Glutamatergic neuron (in vitro differentiated cells): Measurements from ENCODE around the gene UPK3A. TPM values are rescaled to one million over a fixed set of nuclear protein-coding genes. Genes with fewer than 3 reads are reported as not detected.

Source experiments
- DNase-seq: peaks from one replicate; pipeline ENCODE4 v3.0.0; 2022
- H3K27ac Mint-ChIP-seq: one replicate; pipeline ENCODE4 v1.8.0; 2020; ENCODE audit warnings: mild to moderate bottlenecking, mixed read lengths, inconsistent platforms; ENCODE audit not compliant: unreplicated experiment
- H3K27me3 Mint-ChIP-seq: one replicate; pipeline ENCODE4 v1.8.0; 2020; ENCODE audit warnings: mild to moderate bottlenecking, moderate library complexity, mixed read lengths, inconsistent platforms; ENCODE audit not compliant: unreplicated experiment
- H3K36me3 Mint-ChIP-seq: one replicate; pipeline ENCODE4 v1.8.0; 2020; ENCODE audit warnings: mild to moderate bottlenecking, mixed read lengths, inconsistent platforms; ENCODE audit not compliant: unreplicated experiment
- H3K4me1 Mint-ChIP-seq: one replicate; pipeline ENCODE4 v1.8.0; 2020; ENCODE audit warnings: mild to moderate bottlenecking, low read depth, mixed read lengths, inconsistent platforms; ENCODE audit not compliant: unreplicated experiment
- H3K4me3 Mint-ChIP-seq: one replicate; pipeline ENCODE4 v1.8.0; 2020; ENCODE audit warnings: mild to moderate bottlenecking, mixed read lengths, inconsistent platforms; ENCODE audit not compliant: unreplicated experiment
- H3K9me3 Mint-ChIP-seq: one replicate; pipeline ENCODE4 v1.8.0; 2020; ENCODE audit warnings: mild to moderate bottlenecking, moderate library complexity, mixed read lengths, inconsistent platforms; ENCODE audit not compliant: unreplicated experiment
- CTCF ChIP-seq: fragments of 200-600 bp; sonication (generic); IDR thresholded peaks from one replicate; pipeline ENCODE4 v1.5.0; 2021; ENCODE audit not compliant: partially characterized antibody, unreplicated experiment
- total RNA-seq: library from RNA; stranded (reverse); fragmentation: NEBNext Ultra II Directional; extraction: Animal tissue kit (Norgen Biotek cat#: 25700); gene quantifications from one replicate; pipeline ENCODE4 v1.2.1, GENCODE V29; 2021; ENCODE audit not compliant: unreplicated experiment

UPK3A gene
- total RNA-seq, 1 donor from 2014 or later = not detected

- H3K36me3 Mint-ChIP-seq = no peaks in the 10 kb centered on the region
- peaks cover 2% of the 10 kb centered on the region for H3K4me1 Mint-ChIP-seq
- H3K4me3 Mint-ChIP-seq = no peak overlapping the region
- no peak for DNase-seq
- TF ChIP-seq CTCF = no peak
- no peak overlapping the region for H3K27ac Mint-ChIP-seq
- peaks cover 4% of the 10 kb centered on the region for H3K9me3 Mint-ChIP-seq
- no peaks in the 10 kb centered on the region for H3K27me3 Mint-ChIP-seq
Measured at GRCh38 chr22:45305456-45306075, 20.8 kb downstream of the UPK3A start.

GRCh38 chr22:45306139-45306538 is 21.4 kb downstream of the UPK3A start:
- H3K4me1 Mint-ChIP-seq = peaks cover 7% of the 10 kb centered on the region
- no peak for DNase-seq
- H3K36me3 Mint-ChIP-seq = no peaks in the 10 kb centered on the region
- no peak overlapping the region for H3K27ac Mint-ChIP-seq
- no peak for TF ChIP-seq CTCF
- H3K9me3 Mint-ChIP-seq = peaks cover 9% of the 10 kb centered on the region
- peaks cover 3% of the 10 kb centered on the region for H3K27me3 Mint-ChIP-seq
- H3K4me3 Mint-ChIP-seq = no peak overlapping the region

- no peak for TF ChIP-seq CTCF
- Mint-ChIP-seq H3K9me3 (peaks cover 10% of the 10 kb centered on the region), H3K4me1 (peaks cover 7% of the 10 kb centered on the region), H3K27ac (peak overlapping the region; percentile 54), H3K27me3 (peaks cover 3% of the 10 kb centered on the region), H3K4me3 (peak overlapping the region; percentile 67), H3K36me3 (no peaks in the 10 kb centered on the region)
- no peak for DNase-seq
Measured at GRCh38 chr22:45308391-45308956, 23.7 kb downstream of the UPK3A start.

GRCh38 chr22:45308957-45309421 is 24.2 kb downstream of the UPK3A start:
- H3K4me3 Mint-ChIP-seq = peak overlapping the region; percentile 67
- peaks cover 3% of the 10 kb centered on the region for H3K27me3 Mint-ChIP-seq
- H3K9me3 Mint-ChIP-seq = peaks cover 10% of the 10 kb centered on the region
- no peak for TF ChIP-seq CTCF
- peaks cover 7% of the 10 kb centered on the region for H3K4me1 Mint-ChIP-seq
- no peak for DNase-seq
- peak overlapping the region; percentile 54 for H3K27ac Mint-ChIP-seq
- no peaks in the 10 kb centered on the region for H3K36me3 Mint-ChIP-seq

GRCh38 chr22:45309422-45310227 is 24.9 kb downstream of the UPK3A start, which contains the start of gene FAM118A:
Gene FAM118A (plus strand): TSS chr22:45309934. CDS start chr22:45322380, 12,446 bp downstream.
- peaks cover 7% of the 10 kb centered on the region for H3K4me1 Mint-ChIP-seq
- TF ChIP-seq CTCF = no peak
- DNase-seq = peak; percentile 95
- peak within 1 kb of the TSS; percentile 84 for H3K4me3 Mint-ChIP-seq
- peaks cover 10% of the 10 kb centered on the region for H3K9me3 Mint-ChIP-seq
- H3K27me3 Mint-ChIP-seq = peaks cover 3% of the 10 kb centered on the region
- H3K27ac Mint-ChIP-seq = peak within 1 kb of the TSS; percentile 54
- no peaks in the 10 kb centered on the region for H3K36me3 Mint-ChIP-seq
